Kidney (tissue), 14 donors: ENCODE results near the gene C2orf92. TPM values are rescaled to one million over a fixed set of nuclear protein-coding genes. Genes with fewer than 3 reads are reported as not detected.
A peak's percentile ranks its signal among the peaks of the same experiment; 100 is the strongest.

Experiments used
- DNase-seq, 5 donors: peaks; one replicate each; pipeline ENCODE4 v3.0.0-alpha.2; 2013 to 2020
- FAIRE-seq: peaks from 2 replicates; lab custom pipeline; 2012; peaks lifted over from hg19 to GRCh38; lab: Jason Lieb, UNC
- H3K27ac ChIP-seq, 2 donors: one replicate each; pipeline ENCODE4 v1.7.0; 2013; ENCODE audit warnings: low read depth in 2 of 2, low read length in 2 of 2, inconsistent platforms in 1 of 2
- H3K27me3 ChIP-seq: one replicate; pipeline ENCODE4 v1.7.1; 2013; ENCODE audit warnings: low read length, inconsistent platforms; ENCODE audit not compliant: control insufficient read depth, insufficient read depth
- H3K36me3 ChIP-seq, 3 donors: one replicate each; pipeline versions ENCODE4 v1.7.0 to v1.7.1; 2013; ENCODE audit warnings: low read length in 3 of 3, control low read depth in 1 of 3, inconsistent platforms in 1 of 3; ENCODE audit not compliant: insufficient read depth in 3 of 3, control insufficient read depth in 2 of 3
- H3K4me1 ChIP-seq, 3 donors: one replicate each; pipeline versions ENCODE4 v1.7.0 to v1.7.1; 2013; ENCODE audit warnings: low read length in 3 of 3, inconsistent platforms in 1 of 3, low read depth in 1 of 3; ENCODE audit not compliant: control insufficient read depth in 2 of 3, insufficient read depth in 2 of 3
- H3K4me3 ChIP-seq, 3 donors: one replicate each; pipeline versions ENCODE4 v1.7.0 to v1.8.1; 2013; ENCODE audit warnings: low read length in 3 of 3, control low read depth in 1 of 3, inconsistent platforms in 1 of 3
- H3K9ac ChIP-seq, 3 donors: one replicate each; pipeline versions ENCODE4 v1.7.0 to v1.7.1; 2013; ENCODE audit warnings: low read length in 3 of 3, control low read depth in 1 of 3, inconsistent platforms in 1 of 3
- H3K9me3 ChIP-seq, 3 donors: one replicate each; pipeline versions ENCODE4 v1.7.0 to v1.7.1; 2013; ENCODE audit warnings: low read length in 3 of 3, control low read depth in 1 of 3, inconsistent platforms in 1 of 3; ENCODE audit not compliant: control insufficient read depth in 2 of 3, insufficient read depth in 1 of 3
- intact Hi-C: fragments of 100-400 bp; cut with DNase I; formaldehyde crosslinking; loops from one replicate; pipeline ENCODE4 v1.11.1; 2022
- polyA plus RNA-seq: library from polyadenylated mRNA; stranded (reverse); fragments of 350-450 nt; fragmentation: Illumina TruSeq; extraction: RNeasy Lipid Tissue Mini Kit (QIAGEN cat#74804); gene quantifications from one replicate; pipeline ENCODE4 v1.2.3, GENCODE V29; 2014; ENCODE audit warnings: low read depth, low replicate concordance; ENCODE audit not compliant: insufficient read depth
- total RNA-seq: library from RNA; stranded (reverse); fragmentation: NEBNext Ultra II Directional; extraction: Animal tissue kit (Norgen Biotek cat#: 25700); gene quantifications from one replicate; pipeline ENCODE4 v1.2.1, GENCODE V29; 2021
- TF ChIP-seq, protein P1 (sequence below): IDR thresholded peaks from 3 replicates; pipeline ENCODE4 v1.5.1; 2012; ENCODE audit warnings: mild to moderate bottlenecking, moderate library complexity, borderline replicate concordance; ENCODE audit not compliant: insufficient read depth; ENCODE audit errors: extremely low read depth
- donor health status: control.
- donor health status: control.
- donor health status: control.
- donor health status: control.
- donor health status: control.
- donor health status: DM: yes; HTN: yes; CAD: no.
- donor health status: Normal renal cell carcinoma (clear cell type).

The C2orf92 gene
- total and polyA plus RNA-seq, 2 donors from 2014 or later, result 3.3 to 7.3 TPM

DNA sequence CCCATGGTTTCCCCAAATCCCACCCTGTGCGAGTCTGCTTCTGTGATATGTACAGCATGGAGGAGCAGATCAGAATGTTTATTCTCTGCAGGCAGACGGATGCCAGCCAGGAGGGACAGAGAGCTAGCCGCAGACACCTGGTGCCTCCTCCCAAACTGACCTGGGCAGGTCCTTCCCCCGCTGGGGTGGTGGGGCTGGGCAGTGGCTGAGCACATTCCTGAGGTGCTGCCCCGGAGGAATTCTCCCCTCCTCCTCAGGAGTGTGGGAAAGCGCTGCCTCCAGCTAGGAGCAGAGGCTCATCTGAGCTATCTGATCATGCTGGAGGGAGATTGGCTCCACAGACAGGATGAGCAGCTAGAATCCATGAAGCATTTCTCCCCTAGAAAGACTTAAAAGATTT lies 21.7 kb downstream of the C2orf92 start:
- DNase-seq, result peak in 2 of 5 donors; percentile 23 to 26
- no peaks in the 10 kb centered on the region for H3K9me3 ChIP-seq
- H3K9ac ChIP-seq, result no peak overlapping the region
- no peaks in the 10 kb centered on the region for H3K36me3 ChIP-seq
- no peak for FAIRE-seq
- no peak overlapping the region for H3K27ac ChIP-seq
- H3K27me3 ChIP-seq, result no peaks in the 10 kb centered on the region
- H3K4me1 ChIP-seq, result no peaks in the 10 kb centered on the region
- intact Hi-C loops, result no loop called here
- TF ChIP-seq, protein P1, sequence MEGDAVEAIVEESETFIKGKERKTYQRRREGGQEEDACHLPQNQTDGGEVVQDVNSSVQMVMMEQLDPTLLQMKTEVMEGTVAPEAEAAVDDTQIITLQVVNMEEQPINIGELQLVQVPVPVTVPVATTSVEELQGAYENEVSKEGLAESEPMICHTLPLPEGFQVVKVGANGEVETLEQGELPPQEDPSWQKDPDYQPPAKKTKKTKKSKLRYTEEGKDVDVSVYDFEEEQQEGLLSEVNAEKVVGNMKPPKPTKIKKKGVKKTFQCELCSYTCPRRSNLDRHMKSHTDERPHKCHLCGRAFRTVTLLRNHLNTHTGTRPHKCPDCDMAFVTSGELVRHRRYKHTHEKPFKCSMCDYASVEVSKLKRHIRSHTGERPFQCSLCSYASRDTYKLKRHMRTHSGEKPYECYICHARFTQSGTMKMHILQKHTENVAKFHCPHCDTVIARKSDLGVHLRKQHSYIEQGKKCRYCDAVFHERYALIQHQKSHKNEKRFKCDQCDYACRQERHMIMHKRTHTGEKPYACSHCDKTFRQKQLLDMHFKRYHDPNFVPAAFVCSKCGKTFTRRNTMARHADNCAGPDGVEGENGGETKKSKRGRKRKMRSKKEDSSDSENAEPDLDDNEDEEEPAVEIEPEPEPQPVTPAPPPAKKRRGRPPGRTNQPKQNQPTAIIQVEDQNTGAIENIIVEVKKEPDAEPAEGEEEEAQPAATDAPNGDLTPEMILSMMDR, result no peak
- no peak overlapping the region for H3K4me3 ChIP-seq

DNA sequence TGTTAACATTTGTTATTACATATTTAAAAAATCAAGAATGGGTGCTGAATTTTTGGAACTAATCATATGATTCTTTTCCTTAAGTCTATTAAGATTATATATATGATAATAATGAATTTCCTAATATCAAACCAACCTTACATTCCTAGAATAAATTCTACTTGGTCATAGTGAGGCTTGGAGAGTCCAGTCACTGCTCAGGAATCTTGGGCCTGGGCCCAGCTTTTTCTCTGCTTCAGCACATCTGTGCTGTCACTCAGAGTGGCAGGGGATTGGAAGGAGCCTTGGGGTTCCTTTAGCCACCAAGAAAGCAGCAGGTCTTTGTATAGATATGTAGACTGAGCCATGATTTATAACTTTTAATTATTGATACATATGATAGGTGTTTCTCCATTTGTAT lies 24.0 kb downstream of the C2orf92 start:
- no peaks in the 10 kb centered on the region for H3K36me3 ChIP-seq
- intact Hi-C loops, result no loop called here
- H3K27me3 ChIP-seq, result no peaks in the 10 kb centered on the region
- no peak overlapping the region for H3K4me3 ChIP-seq
- no peak overlapping the region for H3K27ac ChIP-seq
- TF ChIP-seq, protein P1, result no peak
- H3K9ac ChIP-seq, result no peak overlapping the region
- FAIRE-seq (no peak), DNase-seq (no peak)
- H3K9me3 ChIP-seq, result no peaks in the 10 kb centered on the region
- no peaks in the 10 kb centered on the region for H3K4me1 ChIP-seq

DNA sequence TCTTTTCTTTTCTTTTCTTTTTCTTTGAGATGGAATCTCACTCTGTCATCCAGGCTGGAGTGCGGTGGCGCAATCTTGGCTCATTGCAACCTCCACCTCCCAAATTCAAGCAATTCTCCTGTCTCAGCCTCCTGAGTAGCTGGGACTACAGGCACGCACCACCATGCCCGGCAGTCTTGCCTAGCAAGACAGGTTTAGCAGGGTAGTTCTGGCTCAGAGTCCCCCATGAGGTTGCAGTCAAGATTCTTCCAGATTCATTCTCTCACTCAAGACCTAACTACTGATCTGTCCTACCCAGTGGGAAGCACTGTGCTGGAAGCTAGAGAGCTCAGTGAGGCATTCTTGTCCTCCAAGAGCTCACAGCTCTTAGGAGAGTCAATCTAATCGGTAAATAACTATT lies 26.2 kb downstream of the C2orf92 start:
- Histone ChIP-seq H3K36me3 (no peaks in the 10 kb centered on the region), H3K4me3 (no peak overlapping the region), H3K4me1 (no peaks in the 10 kb centered on the region), H3K27me3 (no peaks in the 10 kb centered on the region), H3K9ac (no peak overlapping the region), H3K27ac (no peak overlapping the region), H3K9me3 (no peaks in the 10 kb centered on the region)
- FAIRE-seq (no peak), DNase-seq (no peak)
- TF ChIP-seq, protein P1, result no peak
- intact Hi-C loops, result no loop called here
